CD14-positive monocyte (primary cell): Measurements from ENCODE around the gene PSMD10. TPM values are rescaled to one million over a fixed set of nuclear protein-coding genes. Genes with fewer than 3 reads are reported as not detected.

ENCODE experiments used
- DNase-seq, 3 donors: peaks; one replicate each; pipeline ENCODE4 v3.0.0-alpha.2; 2011 to 2022
- H2AFZ ChIP-seq: 2 replicates; pipeline ENCODE4 v1.6.0; 2012; ENCODE audit warnings: mild to moderate bottlenecking, low read depth, low read length, inconsistent platforms; ENCODE audit not compliant: insufficient read depth, poor library complexity, severe bottlenecking
- H3K27ac ChIP-seq, 2 donors: 1 replicate in 1 of 2; 2 replicates in 1 of 2; pipeline ENCODE4 v1.5.1; 2012 to 2013; ENCODE audit warnings: low read length in 2 of 2, control low read depth in 1 of 2, inconsistent platforms in 1 of 2, low read depth in 1 of 2, mild to moderate bottlenecking in 1 of 2
- H3K27me3 ChIP-seq, 2 donors: one replicate each; pipeline versions ENCODE4 v1.6.0 to v1.6.1; 2011 to 2013; ENCODE audit warnings: low read length in 2 of 2; ENCODE audit not compliant: control insufficient read depth in 2 of 2, insufficient read depth in 2 of 2
- H3K36me3 ChIP-seq, 2 donors: replicated peaks in 1 of 2; 1 replicate in 1 of 2; 2 replicates in 1 of 2; pipeline versions ENCODE4 v1.5.1 to v1.6.1; 2012 to 2013; ENCODE audit warnings: low read length in 2 of 2, control low read depth in 1 of 2, inconsistent platforms in 1 of 2, mild to moderate bottlenecking in 1 of 2; ENCODE audit not compliant: insufficient read depth in 2 of 2, control insufficient read depth in 1 of 2
- H3K4me1 ChIP-seq, 2 donors: 1 replicate in 1 of 2; 2 replicates in 1 of 2; pipeline versions ENCODE4 v1.5.1 to v1.6.1; 2012 to 2013; ENCODE audit warnings: low read length in 2 of 2, control low read depth in 1 of 2, inconsistent platforms in 1 of 2, mild to moderate bottlenecking in 1 of 2, moderate library complexity in 1 of 2; ENCODE audit not compliant: insufficient read depth in 2 of 2, control insufficient read depth in 1 of 2
- H3K4me2 ChIP-seq: replicated peaks from 2 replicates; pipeline ENCODE3; 2012; ENCODE audit warnings: low read length, moderate library complexity, mild to moderate bottlenecking; ENCODE audit not compliant: poor library complexity, severe bottlenecking; ENCODE audit errors: extremely low read depth
- H3K4me3 ChIP-seq, 3 experiments: fragments of 200-600 bp in 1 of 3; sonication (generic) in 1 of 3; replicated peaks in 1 of 3; 1 replicate in 2 of 3; 2 replicates in 1 of 3; pipeline ENCODE4 v1.5.1; 2011 to 2013; ENCODE audit warnings: low read length in 3 of 3, mild to moderate bottlenecking in 3 of 3, control low read depth in 2 of 3, low read depth in 2 of 3, inconsistent platforms in 1 of 3, moderate library complexity in 1 of 3
- H3K79me2 ChIP-seq: 2 replicates; pipeline ENCODE4 v1.6.0; 2012; ENCODE audit warnings: mild to moderate bottlenecking, control low read depth, inconsistent platforms, low read length, moderate library complexity; ENCODE audit not compliant: insufficient read depth
- H3K9ac ChIP-seq: 2 replicates; pipeline ENCODE4 v1.6.0; 2017; ENCODE audit warnings: low read length, mild to moderate bottlenecking; ENCODE audit not compliant: insufficient read depth, poor library complexity, severe bottlenecking
- H3K9me3 ChIP-seq, 2 donors: replicated peaks in 1 of 2; 1 replicate in 1 of 2; 2 replicates in 1 of 2; pipeline versions ENCODE4 v1.5.1 to v1.6.1; 2012 to 2013; ENCODE audit warnings: low read length in 2 of 2, control low read depth in 1 of 2; ENCODE audit not compliant: control insufficient read depth in 1 of 2, insufficient read depth in 1 of 2
- H4K20me1 ChIP-seq: 2 replicates; pipeline ENCODE4 v1.6.0; 2012; ENCODE audit warnings: mild to moderate bottlenecking, low read length, control low read depth, moderate library complexity; ENCODE audit not compliant: insufficient read depth
- H3K27ac Mint-ChIP-seq, 7 donors: one replicate each; pipeline ENCODE4 v1.8.0; 2020; ENCODE audit warnings: mild to moderate bottlenecking in 7 of 7, mixed read lengths in 7 of 7, moderate library complexity in 6 of 7, inconsistent platforms in 2 of 7
- H3K27me3 Mint-ChIP-seq, 3 donors: one replicate each; pipeline ENCODE4 v1.8.0; 2021 to 2022; ENCODE audit warnings: low read depth in 3 of 3, mild to moderate bottlenecking in 3 of 3, mixed read lengths in 3 of 3, moderate library complexity in 3 of 3, inconsistent platforms in 1 of 3
- H3K36me3 Mint-ChIP-seq, 2 donors: one replicate each; pipeline ENCODE4 v1.8.0; 2020; ENCODE audit warnings: mixed read lengths in 2 of 2, inconsistent platforms in 1 of 2, mild to moderate bottlenecking in 1 of 2
- H3K4me1 Mint-ChIP-seq: one replicate; pipeline ENCODE4 v1.8.0; 2020; ENCODE audit warnings: mild to moderate bottlenecking, mixed read lengths
- H3K4me3 Mint-ChIP-seq, 2 donors: one replicate each; pipeline ENCODE4 v1.8.0; 2020; ENCODE audit warnings: mild to moderate bottlenecking in 2 of 2, mixed read lengths in 2 of 2, moderate library complexity in 1 of 2
- H3K9me3 Mint-ChIP-seq, 7 donors: one replicate each; pipeline ENCODE4 v1.8.0; 2020 to 2022; ENCODE audit warnings: mixed read lengths in 7 of 7, mild to moderate bottlenecking in 6 of 7, moderate library complexity in 6 of 7, inconsistent platforms in 2 of 7
- WGBS: methylation state at CpG from one replicate; pipeline ENCODE4 v1.1.5; 2013; ENCODE audit warnings: missing lambda C conversion rate; ENCODE audit not compliant: insufficient coverage; 5-methylcytosine and 5-hydroxymethylcytosine counted together
- intact Hi-C, 2 donors: fragments of 100-400 bp; cut with micrococcal nuclease; formaldehyde crosslinking; loops; one replicate each; pipeline versions ENCODE4 v1.15.0 to v1.15.1; 2023
- polyA plus RNA-seq, 3 donors: library from polyadenylated mRNA; depleted of rRNA in 1 of 3; unstranded in 2 of 3; stranded (reverse) in 1 of 3; fragments of 300-500 nt in 2 of 3; fragments of >200 nt in 1 of 3; fragmentation: Illumina TruSeq in 2 of 3; gene quantifications; 1 replicate in 2 of 3; 2 replicates in 1 of 3; pipeline ENCODE4 v1.2.3, GENCODE V29; 2012 to 2021
- TF ChIP-seq, protein P1 (sequence below): fragments of 200-600 bp; IDR thresholded peaks from one replicate; pipeline ENCODE4 v1.8.0; 2022; ENCODE audit warnings: antibody characterized with exemption, mild to moderate bottlenecking

Gene PSMD10
- polyA plus RNA-seq, 3 donors = 17.9 to 70.4 (median 64.7) TPM

DNA sequence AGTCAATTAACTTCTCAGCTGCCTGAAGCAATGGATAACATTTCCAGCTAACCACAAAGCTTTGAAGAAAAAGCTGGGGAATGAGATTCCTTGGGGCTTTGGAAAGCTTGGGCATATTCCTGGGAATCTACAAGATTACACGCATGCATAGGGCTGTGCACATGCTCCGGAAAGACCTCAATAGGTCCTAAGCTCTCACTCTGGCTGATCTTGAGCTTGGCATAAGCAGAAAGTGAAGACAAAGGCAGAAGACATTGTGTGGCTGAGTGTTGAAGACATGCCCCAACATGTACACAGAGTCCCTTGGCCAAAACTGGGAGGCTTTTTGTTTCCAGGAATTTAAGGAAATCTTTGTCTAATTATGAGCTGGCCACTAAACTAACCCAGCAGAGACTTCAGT, 31.4 kb upstream of the PSMD10 start:
- Histone ChIP-seq H3K4me2 (no peak overlapping the region), H2AFZ (no peak overlapping the region), H3K36me3 (peaks cover 5 to 13% of the 10 kb centered on the region in 2 donors), H3K9me3 (no peaks in the 10 kb centered on the region), H3K9ac (no peak overlapping the region), H3K27ac (no peak overlapping the region), H4K20me1 (no peaks in the 10 kb centered on the region), H3K79me2 (no peaks in the 10 kb centered on the region), H3K4me1 (no peaks in the 10 kb centered on the region), H3K4me3 (no peak overlapping the region), H3K27me3 (no peaks in the 10 kb centered on the region)
- peaks cover 0 to 14% (median 1%) of the 10 kb centered on the region in 3 donors for H3K27me3 Mint-ChIP-seq
- H3K36me3 Mint-ChIP-seq = peaks cover 4 to 10% of the 10 kb centered on the region in 2 donors
- no peak overlapping the region for H3K4me3 Mint-ChIP-seq
- DNase-seq = no peak
- no peak overlapping the region for H3K27ac Mint-ChIP-seq
- no CpG with 5 or more reads among the region's 2 CpGs for WGBS
- peaks cover 4% of the 10 kb centered on the region for H3K4me1 Mint-ChIP-seq
- intact Hi-C loops = no loop called here
- TF ChIP-seq, protein P1, sequence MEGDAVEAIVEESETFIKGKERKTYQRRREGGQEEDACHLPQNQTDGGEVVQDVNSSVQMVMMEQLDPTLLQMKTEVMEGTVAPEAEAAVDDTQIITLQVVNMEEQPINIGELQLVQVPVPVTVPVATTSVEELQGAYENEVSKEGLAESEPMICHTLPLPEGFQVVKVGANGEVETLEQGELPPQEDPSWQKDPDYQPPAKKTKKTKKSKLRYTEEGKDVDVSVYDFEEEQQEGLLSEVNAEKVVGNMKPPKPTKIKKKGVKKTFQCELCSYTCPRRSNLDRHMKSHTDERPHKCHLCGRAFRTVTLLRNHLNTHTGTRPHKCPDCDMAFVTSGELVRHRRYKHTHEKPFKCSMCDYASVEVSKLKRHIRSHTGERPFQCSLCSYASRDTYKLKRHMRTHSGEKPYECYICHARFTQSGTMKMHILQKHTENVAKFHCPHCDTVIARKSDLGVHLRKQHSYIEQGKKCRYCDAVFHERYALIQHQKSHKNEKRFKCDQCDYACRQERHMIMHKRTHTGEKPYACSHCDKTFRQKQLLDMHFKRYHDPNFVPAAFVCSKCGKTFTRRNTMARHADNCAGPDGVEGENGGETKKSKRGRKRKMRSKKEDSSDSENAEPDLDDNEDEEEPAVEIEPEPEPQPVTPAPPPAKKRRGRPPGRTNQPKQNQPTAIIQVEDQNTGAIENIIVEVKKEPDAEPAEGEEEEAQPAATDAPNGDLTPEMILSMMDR = no peak
- H3K9me3 Mint-ChIP-seq = no peaks in the 10 kb centered on the region

DNA sequence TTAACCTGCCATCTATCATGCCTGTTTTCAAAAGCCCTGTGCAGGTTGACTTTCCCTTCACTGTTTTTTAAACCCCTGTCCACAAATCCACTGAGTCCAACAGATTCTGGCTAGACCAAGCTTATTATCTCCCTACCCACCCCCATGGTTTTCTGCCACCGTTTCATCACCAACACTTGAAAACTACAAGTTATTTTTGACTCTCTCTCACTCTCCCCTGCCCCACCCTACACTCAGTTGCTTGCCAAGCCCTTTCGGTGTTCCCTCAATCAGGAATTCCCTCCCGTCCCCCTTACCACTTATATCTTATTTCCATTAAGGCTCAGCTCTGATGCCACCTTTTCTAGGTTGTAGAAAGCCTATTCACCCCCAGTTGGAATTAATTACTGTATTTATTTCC, 29.9 kb upstream of the PSMD10 start:
- Mint-ChIP-seq H3K4me3 (no peak overlapping the region), H3K27me3 (peaks cover 1 to 15% (median 1%) of the 10 kb centered on the region in 3 donors), H3K4me1 (no peaks in the 10 kb centered on the region), H3K36me3 (peaks cover 0 to 2% of the 10 kb centered on the region in 2 donors), H3K9me3 (no peaks in the 10 kb centered on the region), H3K27ac (peak overlapping the region in 1 of 7 donors; percentile 34)
- H3K9ac ChIP-seq = no peak overlapping the region
- no peak for DNase-seq
- no peaks in the 10 kb centered on the region for H3K9me3 ChIP-seq
- no peak overlapping the region for H3K27ac ChIP-seq
- 100% methylated on average over 1 of the region's 3 CpGs for WGBS
- H3K36me3 ChIP-seq = no peaks in the 10 kb centered on the region
- no peaks in the 10 kb centered on the region for H3K79me2 ChIP-seq
- no peak overlapping the region for H2AFZ ChIP-seq
- TF ChIP-seq, protein P1 = no peak
- H3K4me2 ChIP-seq = no peak overlapping the region
- no peaks in the 10 kb centered on the region for H3K27me3 ChIP-seq
- H3K4me3 ChIP-seq = no peak overlapping the region
- intact Hi-C loops = no loop called here
- no peaks in the 10 kb centered on the region for H3K4me1 ChIP-seq
- H4K20me1 ChIP-seq = no peaks in the 10 kb centered on the region
